GM12891 (cell line): Measurements from ENCODE around the gene OR2T10.
"Not testable (repeated sequence)": the region's sequence is repeated elsewhere in the genome, so short reads cannot be mapped to it uniquely, and the experiment has no call there.

Experiments
- POLR2A ChIP-seq: IDR thresholded peaks from 2 replicates; pipeline ENCODE4 v1.6.1; 2011; ENCODE audit warnings: low read depth, low read length, control low read depth
- POLR2AphosphoS5 ChIP-seq: IDR thresholded peaks from 2 replicates; pipeline ENCODE4 v1.6.1; 2011; ENCODE audit warnings: low read depth, low read length, control low read depth
- POU2F2 ChIP-seq: IDR thresholded peaks from 2 replicates; pipeline ENCODE4 v1.6.1; 2011; ENCODE audit warnings: low read depth, mild to moderate bottlenecking, control low read depth, low read length, moderate library complexity
- TAF1 ChIP-seq: IDR thresholded peaks from 2 replicates; pipeline ENCODE4 v1.6.1; 2011; ENCODE audit warnings: low read depth, low read length, control low read depth

- TF ChIP-seq POLR2A, POLR2AphosphoS5, TAF1, POU2F2: not testable (repeated sequence)
These were observed 39.1 kb upstream of the OR2T10 start for GRCh38 chr1:248636612-248637011.
